Endodermal cell (in vitro differentiated cells): ENCODE data around the gene RIMS1. TPM values are rescaled to one million over a fixed set of nuclear protein-coding genes. Genes with fewer than 3 reads are reported as not detected.

Experiments used
- DNase-seq: peaks from one replicate; pipeline ENCODE4 v3.0.0-alpha.2; 2017
- H3K27ac ChIP-seq: 2 replicates; pipeline ENCODE4 v1.5.1; 2013; ENCODE audit warnings: mild to moderate bottlenecking, low read depth, low read length, moderate library complexity
- H3K27me3 ChIP-seq: 2 replicates; pipeline ENCODE4 v1.6.1; 2013; ENCODE audit warnings: mild to moderate bottlenecking, low read length, moderate library complexity; ENCODE audit not compliant: insufficient read depth, control insufficient read depth, poor library complexity, severe bottlenecking
- H3K36me3 ChIP-seq: 2 replicates; pipeline ENCODE4 v1.7.0; 2013; ENCODE audit warnings: mild to moderate bottlenecking, low read length, moderate library complexity; ENCODE audit not compliant: control insufficient read depth, insufficient read depth
- H3K4me1 ChIP-seq: one replicate; pipeline ENCODE4 v1.7.0; 2013; ENCODE audit warnings: low read length; ENCODE audit not compliant: control insufficient read depth, insufficient read depth
- H3K4me3 ChIP-seq: 2 replicates; pipeline ENCODE4 v1.5.1; 2013; ENCODE audit warnings: mild to moderate bottlenecking, low read length, moderate library complexity
- H3K9ac ChIP-seq: 2 replicates; pipeline ENCODE4 v1.6.1; 2013; ENCODE audit warnings: mild to moderate bottlenecking, low read length, moderate library complexity; ENCODE audit not compliant: poor library complexity, severe bottlenecking; ENCODE audit errors: extremely low read depth
- H3K9me3 ChIP-seq: 2 replicates; pipeline ENCODE4 v1.6.1; 2013; ENCODE audit warnings: mild to moderate bottlenecking, low read length, moderate library complexity; ENCODE audit not compliant: control insufficient read depth
- H3K27ac Mint-ChIP-seq: 2 replicates; pipeline ENCODE4 v1.8.0; 2020; ENCODE audit warnings: mixed read lengths
- H3K27me3 Mint-ChIP-seq: 2 replicates; pipeline ENCODE4 v1.8.0; 2021; ENCODE audit warnings: mild to moderate bottlenecking, mixed read lengths; ENCODE audit not compliant: insufficient read depth
- H3K36me3 Mint-ChIP-seq: 2 replicates; pipeline ENCODE4 v1.8.0; 2020; ENCODE audit warnings: low read depth, mixed read lengths
- H3K4me1 Mint-ChIP-seq: 2 replicates; pipeline ENCODE4 v1.8.0; 2020; ENCODE audit warnings: mixed read lengths
- H3K4me3 Mint-ChIP-seq: 2 replicates; pipeline ENCODE4 v1.8.0; 2020; ENCODE audit warnings: mild to moderate bottlenecking, moderate library complexity, mixed read lengths
- H3K9me3 Mint-ChIP-seq: 2 replicates; pipeline ENCODE4 v1.8.0; 2020; ENCODE audit warnings: mild to moderate bottlenecking, mixed read lengths
- WGBS, 2 experiments: methylation state at CpG; one replicate each; pipeline versions ENCODE4 v1.1.5 to v1.1.7; 2013; ENCODE audit warnings: missing lambda C conversion rate in 2 of 2, mixed read lengths in 1 of 2; ENCODE audit not compliant: insufficient coverage in 1 of 2, insufficient read length in 1 of 2; 5-methylcytosine and 5-hydroxymethylcytosine counted together
- total RNA-seq, 2 donors: library from RNA; stranded (reverse); fragmentation: NEBNext Ultra II Directional in 1 of 2; extraction: Animal tissue kit (Norgen Biotek cat#: 25700) in 1 of 2; gene quantifications; 2 replicates in 1 of 2; 3 replicates in 1 of 2; pipeline ENCODE4 v1.2.1, GENCODE V29; 2021
- TF ChIP-seq, protein P1 (sequence below): fragments of 200-600 bp; sonication (generic); conservative IDR thresholded peaks from 2 replicates; pipeline ENCODE4 v1.5.0; 2021; ENCODE audit warnings: antibody characterized with exemption, mild to moderate bottlenecking

The RIMS1 gene
- total RNA-seq, 2 donors from 2014 or later = 1.1 to 1.6 TPM

DNA sequence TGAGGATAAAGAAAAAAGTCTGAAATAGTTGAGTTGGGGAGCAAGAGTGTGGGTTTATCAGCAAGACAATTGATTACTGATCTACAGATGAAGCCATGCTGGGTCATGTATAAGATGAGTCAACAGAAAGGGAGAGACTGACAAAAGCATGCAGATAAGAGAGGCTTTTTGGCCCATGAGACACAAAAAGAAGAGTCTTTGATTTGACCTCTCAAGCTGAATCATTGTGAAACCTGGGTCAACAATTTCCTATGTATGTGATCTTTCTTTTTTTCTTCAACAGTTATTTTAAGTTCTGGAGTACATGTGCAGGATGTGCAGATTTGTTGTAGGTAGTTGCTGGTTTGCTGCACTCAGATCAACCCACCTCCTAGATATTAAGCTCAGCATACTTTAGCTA lies 15.9 kb downstream of the RIMS1 start:
- H3K36me3 ChIP-seq = no peaks in the 10 kb centered on the region
- H3K4me3 ChIP-seq = peak overlapping the region; percentile 33
- no peaks in the 10 kb centered on the region for H3K27me3 Mint-ChIP-seq
- H3K4me1 ChIP-seq = peaks cover 3% of the 10 kb centered on the region
- peaks cover 9% of the 10 kb centered on the region for H3K9me3 ChIP-seq
- TF ChIP-seq, protein P1, sequence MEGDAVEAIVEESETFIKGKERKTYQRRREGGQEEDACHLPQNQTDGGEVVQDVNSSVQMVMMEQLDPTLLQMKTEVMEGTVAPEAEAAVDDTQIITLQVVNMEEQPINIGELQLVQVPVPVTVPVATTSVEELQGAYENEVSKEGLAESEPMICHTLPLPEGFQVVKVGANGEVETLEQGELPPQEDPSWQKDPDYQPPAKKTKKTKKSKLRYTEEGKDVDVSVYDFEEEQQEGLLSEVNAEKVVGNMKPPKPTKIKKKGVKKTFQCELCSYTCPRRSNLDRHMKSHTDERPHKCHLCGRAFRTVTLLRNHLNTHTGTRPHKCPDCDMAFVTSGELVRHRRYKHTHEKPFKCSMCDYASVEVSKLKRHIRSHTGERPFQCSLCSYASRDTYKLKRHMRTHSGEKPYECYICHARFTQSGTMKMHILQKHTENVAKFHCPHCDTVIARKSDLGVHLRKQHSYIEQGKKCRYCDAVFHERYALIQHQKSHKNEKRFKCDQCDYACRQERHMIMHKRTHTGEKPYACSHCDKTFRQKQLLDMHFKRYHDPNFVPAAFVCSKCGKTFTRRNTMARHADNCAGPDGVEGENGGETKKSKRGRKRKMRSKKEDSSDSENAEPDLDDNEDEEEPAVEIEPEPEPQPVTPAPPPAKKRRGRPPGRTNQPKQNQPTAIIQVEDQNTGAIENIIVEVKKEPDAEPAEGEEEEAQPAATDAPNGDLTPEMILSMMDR = no peak
- DNase-seq = no peak
- H3K27me3 ChIP-seq = no peaks in the 10 kb centered on the region
- no peaks in the 10 kb centered on the region for H3K36me3 Mint-ChIP-seq
- no peak overlapping the region for H3K27ac Mint-ChIP-seq
- no peak overlapping the region for H3K27ac ChIP-seq
- peaks cover 8% of the 10 kb centered on the region for H3K4me1 Mint-ChIP-seq
- no peaks in the 10 kb centered on the region for H3K9me3 Mint-ChIP-seq
- H3K9ac ChIP-seq = no peak overlapping the region
- no peak overlapping the region for H3K4me3 Mint-ChIP-seq

DNA sequence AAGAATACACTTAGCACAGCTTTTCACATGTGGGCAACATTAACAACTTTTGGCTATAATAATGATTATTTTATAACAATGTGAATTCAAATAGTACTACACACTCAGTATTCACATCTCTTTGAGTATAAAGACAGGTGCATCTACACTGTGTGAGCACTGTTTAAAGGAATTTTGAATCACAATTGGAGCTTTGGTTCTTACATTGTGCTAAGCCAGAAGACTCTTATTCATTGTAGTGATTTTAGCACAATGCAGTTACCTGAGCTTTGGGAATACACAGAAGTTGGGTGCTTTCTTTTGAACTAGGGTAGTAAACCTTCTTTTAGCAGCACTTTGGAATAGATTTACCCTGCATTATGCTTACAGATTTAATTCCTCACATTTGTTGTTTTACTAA lies 20.5 kb downstream of the RIMS1 start:
- H3K36me3 ChIP-seq = no peaks in the 10 kb centered on the region
- no peak for DNase-seq
- no peak overlapping the region for H3K27ac ChIP-seq
- H3K9ac ChIP-seq = no peak overlapping the region
- H3K27me3 Mint-ChIP-seq = no peaks in the 10 kb centered on the region
- no peaks in the 10 kb centered on the region for H3K36me3 Mint-ChIP-seq
- no peak overlapping the region for H3K4me3 Mint-ChIP-seq
- no peaks in the 10 kb centered on the region for H3K9me3 Mint-ChIP-seq
- H3K27ac Mint-ChIP-seq = no peak overlapping the region
- H3K4me3 ChIP-seq = no peak overlapping the region
- no peaks in the 10 kb centered on the region for H3K27me3 ChIP-seq
- peaks cover 8% of the 10 kb centered on the region for H3K4me1 Mint-ChIP-seq
- peaks cover 9% of the 10 kb centered on the region for H3K9me3 ChIP-seq
- TF ChIP-seq, protein P1 = no peak
- H3K4me1 ChIP-seq = no peaks in the 10 kb centered on the region

DNA sequence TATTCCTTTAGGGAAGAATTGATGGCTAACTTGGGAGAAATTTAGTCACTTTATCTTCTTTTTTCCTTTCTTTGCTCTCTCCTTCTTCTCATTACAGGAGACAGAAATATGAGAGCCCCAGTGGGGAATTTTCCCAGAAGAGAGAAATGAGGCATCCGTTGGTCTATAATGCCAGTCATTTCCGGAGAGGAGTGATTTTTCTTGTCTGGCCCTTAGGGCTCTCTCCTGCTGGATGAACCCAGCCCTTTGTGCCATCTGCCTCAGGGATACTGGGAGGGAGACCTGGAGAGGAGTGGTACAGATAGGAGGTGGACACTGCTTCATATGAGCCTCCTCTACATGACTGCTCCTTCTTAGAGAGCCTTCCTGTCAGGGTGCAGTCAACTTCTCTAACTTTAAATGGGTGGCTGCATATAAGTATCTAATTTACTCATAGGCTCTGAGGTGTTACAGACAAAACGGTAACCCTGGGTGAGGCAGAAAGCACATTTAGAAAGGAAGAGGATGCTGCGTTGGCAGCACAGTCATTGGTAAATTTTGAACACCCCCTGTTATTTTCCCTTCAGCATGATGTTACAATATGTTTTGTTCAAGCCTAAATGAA lies 21.9 kb downstream of the RIMS1 start:
- Histone ChIP-seq H3K36me3 (no peaks in the 10 kb centered on the region), H3K4me1 (no peaks in the 10 kb centered on the region), H3K27ac (no peak overlapping the region), H3K27me3 (no peaks in the 10 kb centered on the region), H3K9ac (no peak overlapping the region), H3K4me3 (no peak overlapping the region), H3K9me3 (peaks cover 4% of the 10 kb centered on the region)
- no peak for DNase-seq
- no peaks in the 10 kb centered on the region for H3K9me3 Mint-ChIP-seq
- H3K4me1 Mint-ChIP-seq = peaks cover 5% of the 10 kb centered on the region
- 92 to 96% methylated on average over 4 of the region's 4 CpGs for WGBS, 2 experiments
- no peak overlapping the region for H3K4me3 Mint-ChIP-seq
- no peaks in the 10 kb centered on the region for H3K36me3 Mint-ChIP-seq
- TF ChIP-seq, protein P1 = no peak
- no peak overlapping the region for H3K27ac Mint-ChIP-seq
- H3K27me3 Mint-ChIP-seq = no peaks in the 10 kb centered on the region
